ENCODE results near the gene TMEM116.

GRCh38 chr12:111978545-111978944, 34.4 kb downstream of the TMEM116 start:
- no peak for TF ChIP-seq CTCF (IDR thresholded peaks at IDR 0.05)
- no peak for TF ChIP-seq POLR2A (IDR thresholded peaks at IDR 0.05)

Data from right lobe of liver (tissue), 4 donors.